Effector memory CD4-positive, alpha-beta T cell (primary cell): ENCODE data around the gene COL1A2.

Experiments used
- DNase-seq, 3 donors: peaks; one replicate each; pipeline ENCODE4 v3.0.0-alpha.2; 2020
- H3K27ac ChIP-seq: 2 replicates; pipeline ENCODE4 v1.7.0; 2013; ENCODE audit warnings: mild to moderate bottlenecking, low read length, moderate library complexity; ENCODE audit not compliant: insufficient read depth, poor library complexity, severe bottlenecking
- H3K27me3 ChIP-seq: replicated peaks from 2 replicates; pipeline ENCODE4 v1.7.0; 2013; ENCODE audit warnings: mild to moderate bottlenecking, low read length; ENCODE audit not compliant: insufficient read depth, control insufficient read depth, poor library complexity, severe bottlenecking
- H3K36me3 ChIP-seq: 2 replicates; pipeline ENCODE4 v1.7.0; 2013; ENCODE audit warnings: mild to moderate bottlenecking, low read length, moderate library complexity; ENCODE audit not compliant: control insufficient read depth, insufficient read depth
- H3K4me1 ChIP-seq: 2 replicates; pipeline ENCODE4 v1.7.0; 2013; ENCODE audit warnings: low read length, mild to moderate bottlenecking; ENCODE audit not compliant: control insufficient read depth, insufficient read depth, poor library complexity, severe bottlenecking
- H3K4me3 ChIP-seq: 2 replicates; pipeline ENCODE4 v1.7.0; 2013; ENCODE audit warnings: low read length, low read depth, mild to moderate bottlenecking; ENCODE audit not compliant: insufficient read depth, poor library complexity, severe bottlenecking
- H3K9me3 ChIP-seq: 2 replicates; pipeline ENCODE4 v1.7.0; 2013; ENCODE audit warnings: mild to moderate bottlenecking, low read length, moderate library complexity; ENCODE audit not compliant: control insufficient read depth

Gene COL1A2

GRCh38 chr7:94378356-94378755 is 16.3 kb upstream of the COL1A2 start:
- Histone ChIP-seq H3K9me3 (no peaks in the 10 kb centered on the region), H3K4me1 (no peaks in the 10 kb centered on the region), H3K27me3 (no peaks in the 10 kb centered on the region), H3K4me3 (no peak overlapping the region), H3K36me3 (no peaks in the 10 kb centered on the region), H3K27ac (no peak overlapping the region)
- no peak for DNase-seq

- Histone ChIP-seq H3K27ac (no peak overlapping the region), H3K4me3 (no peak overlapping the region), H3K9me3 (no peaks in the 10 kb centered on the region), H3K36me3 (no peaks in the 10 kb centered on the region), H3K4me1 (no peaks in the 10 kb centered on the region), H3K27me3 (no peaks in the 10 kb centered on the region)
- no peak for DNase-seq
Measured at GRCh38 chr7:94380264-94380663, 14.4 kb upstream of the COL1A2 start.

GRCh38 chr7:94382132-94382531 is 12.6 kb upstream of the COL1A2 start:
- no peak overlapping the region for H3K4me3 ChIP-seq
- no peak overlapping the region for H3K27ac ChIP-seq
- DNase-seq: no peak

DNA sequence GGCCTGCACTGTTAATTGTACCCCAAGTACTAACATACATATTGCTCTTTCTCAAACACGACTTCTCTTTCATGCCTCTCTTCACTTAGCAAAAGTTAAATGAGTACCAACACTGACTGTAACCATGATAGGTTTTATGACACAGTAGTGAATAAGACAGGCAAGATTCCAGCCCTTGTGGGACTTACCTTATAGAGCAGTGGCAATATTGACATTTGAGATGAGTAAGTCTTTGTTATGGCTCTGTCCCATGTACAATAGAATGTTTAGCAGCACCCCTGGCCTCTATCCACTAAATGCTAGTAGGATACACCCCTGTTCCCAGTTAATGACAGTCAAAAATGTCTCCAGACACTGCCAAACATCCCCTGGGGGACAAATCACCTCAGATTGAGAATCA is 11.9 kb upstream of the COL1A2 start:
- Histone ChIP-seq H3K36me3 (no peaks in the 10 kb centered on the region), H3K4me1 (no peaks in the 10 kb centered on the region), H3K27me3 (no peaks in the 10 kb centered on the region), H3K4me3 (no peak overlapping the region), H3K9me3 (no peaks in the 10 kb centered on the region), H3K27ac (no peak overlapping the region)
- no peak for DNase-seq

More at GRCh38 chr7:94382132-94382531, 12.6 kb upstream of the COL1A2 start:
- Histone ChIP-seq H3K27me3 (no peaks in the 10 kb centered on the region), H3K9me3 (no peaks in the 10 kb centered on the region), H3K4me1 (no peaks in the 10 kb centered on the region), H3K36me3 (no peaks in the 10 kb centered on the region)

- H3K4me1 ChIP-seq: no peaks in the 10 kb centered on the region
- no peaks in the 10 kb centered on the region for H3K27me3 ChIP-seq
- H3K27ac ChIP-seq: no peak overlapping the region
- no peak overlapping the region for H3K4me3 ChIP-seq
- no peak for DNase-seq
- H3K9me3 ChIP-seq: no peaks in the 10 kb centered on the region
- H3K36me3 ChIP-seq: no peaks in the 10 kb centered on the region
Measured at GRCh38 chr7:94384315-94384714, 10.4 kb upstream of the COL1A2 start.

DNA sequence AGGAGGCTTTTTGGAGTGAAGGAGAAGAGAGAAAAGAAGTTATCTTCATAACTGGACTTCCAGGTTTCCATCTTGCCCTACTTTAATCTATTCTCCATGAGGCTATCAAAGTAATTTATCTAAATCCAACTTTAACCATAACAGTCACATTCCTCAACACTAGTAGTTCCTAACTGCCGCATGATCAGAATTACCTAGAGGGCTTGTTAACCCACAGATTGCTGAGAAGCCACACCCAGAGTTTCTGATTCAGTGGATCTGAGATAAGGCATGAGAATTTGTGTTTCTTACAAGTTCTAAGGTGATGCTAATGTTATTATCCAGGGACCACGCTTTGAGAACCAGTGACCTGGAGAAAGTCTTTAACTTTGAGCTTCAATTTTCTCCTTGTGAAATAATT is 8.3 kb upstream of the COL1A2 start:
- no peak overlapping the region for H3K4me3 ChIP-seq

GRCh38 chr7:94388540-94388939 is 6.2 kb upstream of the COL1A2 start:
- DNase-seq: no peak
- Histone ChIP-seq H3K36me3 (no peaks in the 10 kb centered on the region), H3K27me3 (no peaks in the 10 kb centered on the region), H3K4me1 (no peaks in the 10 kb centered on the region), H3K27ac (no peak overlapping the region), H3K9me3 (no peaks in the 10 kb centered on the region), H3K4me3 (no peak overlapping the region)

More for the DNA sequence above, 8.3 kb upstream of the COL1A2 start:
- no peaks in the 10 kb centered on the region for H3K4me1 ChIP-seq
- no peaks in the 10 kb centered on the region for H3K27me3 ChIP-seq
- H3K27ac ChIP-seq: no peak overlapping the region
- H3K36me3 ChIP-seq: no peaks in the 10 kb centered on the region
- no peaks in the 10 kb centered on the region for H3K9me3 ChIP-seq
- DNase-seq: no peak

- Histone ChIP-seq H3K4me3 (no peak overlapping the region), H3K4me1 (no peaks in the 10 kb centered on the region), H3K9me3 (no peaks in the 10 kb centered on the region), H3K27ac (no peak overlapping the region), H3K27me3 (peaks cover 2% of the 10 kb centered on the region), H3K36me3 (no peaks in the 10 kb centered on the region)
- DNase-seq: no peak
Measured at GRCh38 chr7:94389381-94389780, 5.3 kb upstream of the COL1A2 start.

DNA sequence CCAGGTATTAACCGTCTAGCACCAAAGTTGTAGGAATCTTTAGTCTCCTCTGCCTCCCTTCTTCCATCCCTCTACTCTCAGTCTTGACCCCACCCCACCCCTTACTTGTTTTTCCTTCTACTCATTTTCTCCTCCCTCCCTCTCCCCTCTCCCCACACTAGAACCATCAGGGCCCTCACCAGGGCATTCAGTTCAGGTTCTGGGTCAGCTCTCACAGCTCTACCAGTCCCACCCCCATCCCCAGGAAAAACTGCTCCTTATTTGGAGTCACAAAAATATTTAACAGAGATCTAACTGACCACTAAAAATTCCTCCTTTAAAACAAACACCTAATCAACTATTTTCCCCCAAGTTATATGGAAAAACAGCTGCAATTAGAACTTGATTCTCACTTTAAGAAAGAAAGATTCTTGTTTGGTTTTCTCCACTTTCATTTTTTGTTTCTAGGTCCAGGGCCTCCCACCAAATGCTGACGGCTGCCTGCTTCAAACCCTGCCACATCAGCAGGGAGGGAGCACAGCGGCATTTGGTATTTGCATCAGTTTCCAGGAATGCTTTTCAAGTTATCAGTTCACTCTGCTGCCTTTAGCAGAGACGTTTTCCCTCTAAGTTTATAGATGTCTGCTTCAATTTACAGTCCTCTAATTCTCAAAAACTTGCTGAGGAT is 2.8 kb upstream of the COL1A2 start:
- Histone ChIP-seq H3K9me3 (no peaks in the 10 kb centered on the region), H3K4me3 (no peak overlapping the region)

DNA sequence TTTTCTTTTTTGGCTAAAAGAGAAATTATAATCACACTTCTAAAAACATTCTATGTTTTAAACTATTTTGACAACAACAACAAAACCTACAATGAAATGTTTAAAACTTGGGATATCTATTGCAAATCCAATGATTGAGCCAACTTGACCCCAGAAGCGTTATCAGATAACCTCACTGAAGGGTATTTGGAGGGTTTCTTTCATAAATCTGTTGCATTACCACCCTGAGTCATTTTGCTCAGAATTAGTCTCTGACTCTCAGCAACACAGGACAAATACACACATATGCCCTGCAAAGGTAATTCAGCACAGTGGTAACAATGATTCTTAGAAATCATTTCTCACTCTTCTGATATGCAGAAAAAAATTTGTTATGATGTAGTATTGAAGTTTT is 2.3 kb upstream of the COL1A2 start:
- no peaks in the 10 kb centered on the region for H3K36me3 ChIP-seq
- H3K4me3 ChIP-seq: no peak overlapping the region
- peaks cover 6% of the 10 kb centered on the region for H3K4me1 ChIP-seq
- peaks cover 7% of the 10 kb centered on the region for H3K27me3 ChIP-seq
- H3K9me3 ChIP-seq: no peaks in the 10 kb centered on the region
- no peak overlapping the region for H3K27ac ChIP-seq
- no peak for DNase-seq

More for the DNA sequence above, 2.8 kb upstream of the COL1A2 start:
- H3K27ac ChIP-seq: no peak overlapping the region
- H3K36me3 ChIP-seq: no peaks in the 10 kb centered on the region
- no peak for DNase-seq
- peaks cover 6% of the 10 kb centered on the region for H3K4me1 ChIP-seq
- peaks cover 7% of the 10 kb centered on the region for H3K27me3 ChIP-seq
